ENCODE measurements around the gene SATB2.

The SATB2 gene

DNA sequence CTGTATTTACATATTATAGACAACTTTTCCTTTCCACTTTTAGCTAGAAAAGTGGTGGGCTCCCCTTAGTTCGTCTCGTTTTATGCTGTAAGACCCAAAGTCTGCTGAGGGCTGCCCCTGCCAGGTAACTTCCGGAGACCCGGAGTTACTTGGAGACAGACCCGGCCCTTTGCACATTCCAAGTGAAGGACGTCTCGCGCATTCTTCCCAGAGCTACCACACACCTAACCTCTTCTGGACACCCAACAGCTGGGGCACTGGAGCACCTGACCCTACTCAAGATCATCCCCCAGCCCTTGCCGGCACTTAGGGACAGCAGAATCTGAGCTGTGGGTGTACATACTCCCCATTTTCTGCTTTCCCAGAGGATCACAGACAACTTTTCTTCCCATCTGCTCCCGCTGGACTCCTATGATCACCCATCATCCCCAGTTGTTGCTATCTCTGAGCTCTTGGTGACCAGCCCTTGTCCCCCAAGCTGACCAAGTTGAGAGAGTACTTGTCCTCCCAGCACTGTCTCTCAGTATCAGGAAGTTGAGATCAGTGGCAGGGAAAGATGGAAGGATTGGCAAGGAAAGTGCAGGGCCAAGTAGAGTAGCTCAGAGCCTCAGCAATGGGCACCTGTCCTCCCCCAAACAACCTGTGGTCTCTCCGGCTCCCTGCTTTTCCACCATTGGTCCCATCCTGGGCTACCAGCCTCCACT is 8.4 kb upstream of the SATB2 start:
- no peak for DNase-seq

DNA sequence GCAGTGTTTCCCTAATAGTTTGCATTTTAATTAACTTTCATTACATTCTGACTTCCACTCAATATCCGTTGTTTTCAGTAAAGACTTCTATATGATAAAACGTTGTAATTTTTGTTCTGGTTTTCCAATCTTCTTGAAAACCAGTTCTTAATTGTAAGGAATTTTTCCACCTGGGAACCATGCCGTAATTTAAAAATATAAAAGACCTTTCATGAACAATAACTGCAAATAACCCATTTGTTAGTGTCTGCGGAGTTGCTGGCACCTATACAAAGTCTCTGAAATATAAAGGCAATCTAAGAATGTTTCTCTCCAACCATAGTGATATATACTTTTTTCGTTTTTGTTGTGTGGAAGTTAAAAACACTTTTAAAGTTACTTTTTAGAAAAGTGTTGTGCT is 7.7 kb upstream of the SATB2 start:
- DNase-seq: no peak

DNA sequence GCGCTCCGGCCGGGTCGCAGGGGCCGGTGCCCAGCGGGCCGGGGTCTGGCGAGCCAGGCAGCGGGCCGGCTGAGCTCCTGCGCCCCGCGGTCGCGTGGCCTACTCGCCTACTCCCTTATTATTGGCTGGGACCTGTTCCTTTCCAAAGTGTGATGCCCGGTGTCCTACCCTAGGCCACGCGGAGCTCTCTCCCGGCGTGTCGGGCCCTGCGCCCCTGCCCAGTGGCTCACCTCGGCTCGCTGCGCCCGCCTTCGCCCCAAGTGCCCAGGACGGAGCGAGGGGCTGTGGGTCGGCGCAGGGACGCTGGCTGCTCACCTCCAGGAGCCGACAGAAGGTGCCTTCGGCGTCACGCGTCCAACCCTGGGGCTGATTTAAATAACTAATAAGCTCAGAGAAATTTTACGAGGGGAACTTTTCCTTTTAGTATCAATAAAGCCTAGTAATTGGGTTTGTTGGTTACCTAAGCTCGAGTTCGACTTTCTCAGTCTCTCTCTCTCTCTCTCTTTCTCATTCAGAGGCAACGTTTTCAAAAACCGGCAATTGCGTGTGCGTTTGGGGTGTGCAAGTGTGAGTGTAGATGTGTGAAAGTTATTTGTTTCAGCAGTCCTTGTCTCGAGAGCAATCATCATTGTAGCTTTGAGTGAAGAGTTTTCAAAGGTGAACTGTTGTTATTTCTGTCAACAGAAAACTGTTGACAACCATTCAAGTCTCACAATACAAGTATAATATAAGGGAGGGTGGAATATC is 7.0 kb upstream of the SATB2 start:
- no peak for DNase-seq

DNA sequence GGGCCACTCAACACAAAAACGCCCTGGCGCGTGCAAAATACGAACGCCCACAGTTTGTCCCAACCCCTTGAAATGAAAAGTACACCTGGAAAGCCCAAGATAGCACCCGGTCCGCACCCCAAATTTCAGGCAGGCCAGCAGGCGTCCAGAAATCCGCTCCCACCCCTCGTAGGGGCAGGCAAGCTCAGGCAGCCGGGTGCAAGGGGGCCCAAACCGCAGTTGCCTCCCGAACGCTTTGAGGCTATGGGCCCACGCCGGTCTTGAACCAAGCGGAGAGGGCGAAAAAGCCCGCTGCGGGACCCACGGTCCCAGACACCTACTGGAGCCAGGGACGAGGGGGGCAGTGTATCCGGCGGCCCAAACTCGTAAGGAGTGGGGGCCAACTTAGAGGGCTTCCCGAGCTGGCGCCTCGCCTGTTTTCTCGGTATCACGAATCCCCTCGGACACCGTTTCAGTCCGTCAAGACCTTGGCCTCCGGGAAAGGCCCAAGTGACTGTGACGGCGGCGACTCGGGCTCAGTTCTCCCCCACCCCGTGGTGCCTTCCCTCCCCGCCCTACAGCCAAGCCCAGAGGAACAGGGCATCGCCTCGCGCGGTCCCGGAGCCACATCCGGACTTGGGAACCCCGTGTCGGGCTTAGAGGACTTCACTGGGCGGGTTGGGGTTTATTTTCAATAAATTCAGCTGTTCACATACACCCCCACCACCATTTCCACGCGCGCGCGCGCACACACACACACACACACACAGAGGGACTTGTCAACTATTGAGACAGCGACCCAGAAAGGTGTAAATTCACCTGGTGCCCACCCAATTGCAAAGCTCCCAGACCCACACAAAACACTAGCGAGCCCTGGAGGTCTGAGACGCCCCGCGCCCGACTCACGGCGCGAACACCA is 6.2 kb upstream of the SATB2 start:
- DNase-seq: no peak

DNA sequence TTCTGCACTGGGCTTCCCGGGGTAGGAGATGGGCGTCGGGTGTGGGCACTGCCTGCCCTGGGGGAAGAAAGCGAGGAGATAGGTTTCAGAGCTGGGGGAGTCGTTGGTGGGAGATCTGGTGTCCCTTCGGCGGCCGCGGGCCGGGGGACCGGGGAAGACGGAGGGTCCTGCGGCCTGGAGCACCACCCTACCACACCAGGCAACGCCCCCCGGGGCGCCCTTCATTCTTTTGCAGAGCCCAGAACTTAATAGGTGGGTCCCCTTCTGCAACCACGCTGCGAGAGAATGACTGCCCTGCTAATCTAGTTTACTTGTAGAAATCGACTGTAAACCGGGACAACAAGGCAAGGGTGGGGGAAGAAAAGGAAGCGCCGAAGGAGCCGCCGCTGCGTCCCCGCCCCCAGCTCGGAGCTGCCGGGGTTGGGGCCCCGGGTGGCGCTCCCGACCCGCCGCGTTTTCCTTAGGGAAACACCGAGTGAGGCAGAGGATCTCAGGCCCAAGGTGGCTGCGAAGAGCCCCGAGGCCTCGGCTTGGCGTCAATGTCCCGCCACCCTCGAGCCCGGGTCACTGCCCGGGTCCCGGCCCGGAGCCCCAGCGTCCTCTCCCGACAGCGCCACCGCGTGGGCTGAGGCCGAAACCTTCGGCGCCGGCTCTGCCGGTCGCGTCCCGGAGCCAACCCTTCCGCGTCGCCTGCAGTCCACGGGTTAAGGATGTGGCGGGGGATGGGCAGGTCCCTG is 5.4 kb upstream of the SATB2 start:
- peak; percentile 71 for DNase-seq

DNA sequence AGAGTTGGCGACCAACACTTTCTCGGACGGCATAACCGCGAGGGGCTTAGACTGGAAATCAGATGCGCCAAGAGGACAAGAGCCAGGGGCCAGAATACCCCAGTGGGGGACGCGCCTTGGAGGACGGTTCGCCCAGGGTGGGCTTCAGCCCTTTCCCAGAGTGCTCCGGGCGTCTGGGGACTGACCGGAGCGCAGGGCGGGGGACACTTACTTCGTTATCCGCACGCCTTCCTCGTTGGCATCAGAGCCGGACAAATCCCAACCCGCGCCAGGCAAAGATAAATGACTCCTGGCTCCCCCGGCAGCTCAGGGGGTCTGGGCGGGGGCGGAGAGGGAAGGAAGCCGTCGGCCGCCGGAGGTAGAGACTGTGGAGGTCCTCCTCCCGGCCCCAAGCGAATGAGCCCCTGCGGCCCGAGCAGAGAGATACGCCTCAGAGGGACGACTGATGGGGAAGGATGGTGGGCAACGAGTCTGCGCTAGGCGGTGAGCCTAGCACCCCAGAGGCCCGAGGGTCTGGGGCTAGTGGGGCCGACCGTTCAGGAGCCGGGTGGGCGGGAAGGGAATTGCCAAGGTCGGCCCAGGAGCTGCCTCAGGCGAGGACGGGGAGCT is 4.7 kb upstream of the SATB2 start:
- no peak for DNase-seq

DNA sequence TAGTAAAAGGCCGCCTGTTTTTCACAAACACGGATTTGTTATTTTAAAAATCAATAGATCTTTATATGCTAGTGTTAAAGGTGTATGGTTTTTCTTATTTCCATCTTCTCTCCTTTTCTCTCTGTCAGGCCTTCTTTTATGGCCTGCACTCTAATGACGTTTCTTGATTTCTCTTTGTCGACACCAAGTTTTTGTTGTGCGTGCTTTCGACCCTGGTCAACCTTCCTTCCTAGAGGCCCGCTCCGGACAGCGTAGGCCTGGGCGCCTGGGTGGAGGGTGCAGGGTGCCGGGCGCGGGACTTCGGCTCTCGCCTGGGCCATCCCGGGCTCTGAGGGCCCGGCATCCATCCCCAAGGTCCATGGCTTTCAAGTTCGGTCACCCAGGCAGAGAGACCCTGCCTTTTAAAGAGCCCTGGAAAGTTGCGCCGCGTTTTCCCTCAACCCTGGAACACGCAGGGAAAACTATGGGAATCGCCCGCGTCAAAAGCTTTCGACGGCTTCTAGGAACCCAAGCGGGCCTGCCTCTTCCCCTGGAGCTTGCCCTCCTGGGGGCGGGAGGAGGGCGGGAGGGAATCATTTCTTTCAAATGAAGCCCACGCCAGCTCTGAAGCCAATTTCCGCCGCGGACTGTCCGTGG is 4.1 kb upstream of the SATB2 start:
- no peak for DNase-seq

DNA sequence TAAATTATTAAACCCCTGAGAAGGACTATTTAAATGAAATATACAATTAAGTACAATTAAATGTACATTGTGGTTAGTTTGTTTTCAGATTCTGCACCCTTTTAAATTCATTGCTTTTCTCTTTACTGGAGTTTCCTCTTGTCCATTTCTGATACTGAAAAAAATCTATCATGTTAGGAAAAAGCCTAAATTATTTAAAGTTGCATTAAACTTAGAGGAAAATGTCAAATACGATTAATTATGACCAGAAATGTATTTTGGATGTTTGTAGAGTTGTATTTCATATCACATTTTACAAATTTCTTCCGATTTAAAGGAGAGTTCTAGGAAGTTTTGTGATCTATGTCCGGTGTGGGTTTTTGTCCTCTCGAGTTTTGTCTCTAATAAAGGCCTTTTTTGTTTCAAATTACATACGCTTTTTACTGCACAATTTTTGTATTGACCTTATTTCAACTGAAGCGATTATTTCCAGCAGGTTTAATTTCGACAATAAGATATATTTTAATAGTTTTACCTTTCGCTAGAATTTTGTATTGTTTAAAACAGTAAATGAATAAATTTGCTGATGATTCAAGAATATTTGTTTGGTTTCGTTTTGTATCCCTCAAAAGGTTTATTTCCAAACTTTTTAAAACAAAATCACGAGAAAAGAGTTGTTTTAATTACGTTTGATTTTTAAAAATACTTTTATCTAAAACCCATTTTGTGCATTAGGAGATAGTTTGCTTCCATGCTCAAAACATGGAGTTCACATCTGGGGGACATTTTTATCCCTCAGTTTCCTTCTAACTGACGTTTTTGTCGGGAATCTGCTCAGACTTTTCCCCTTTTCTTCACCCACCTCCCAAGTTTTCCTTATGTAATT is 3.3 kb upstream of the SATB2 start:
- DNase-seq: no peak

DNA sequence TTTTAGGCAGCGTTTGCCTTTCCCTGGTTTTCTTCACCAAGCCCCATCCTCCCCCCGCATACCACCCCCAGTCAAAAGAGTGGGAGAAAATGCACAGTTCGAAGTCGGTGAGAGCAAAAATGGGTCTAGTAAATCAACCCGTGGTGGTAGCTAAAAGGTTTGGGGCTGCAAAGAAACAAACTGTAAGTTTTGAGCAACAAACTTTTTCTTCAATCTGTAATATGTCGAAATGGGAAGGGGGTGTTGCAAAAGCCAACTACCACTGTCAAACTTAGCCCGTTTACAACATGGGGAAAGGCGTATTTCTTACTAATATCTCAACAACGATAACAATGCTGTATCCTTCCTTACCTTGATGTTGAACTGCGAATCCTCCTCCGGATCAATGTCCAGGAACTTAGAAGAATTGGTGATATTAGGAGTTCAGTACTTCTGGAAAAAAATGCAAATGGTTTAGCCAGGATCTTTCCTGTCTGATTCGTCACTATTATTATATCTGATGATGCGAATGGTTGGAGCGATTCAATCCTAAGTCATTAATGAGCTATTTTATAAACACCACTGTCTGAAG is 2.4 kb upstream of the SATB2 start:
- peak; percentile 33 for DNase-seq

DNA sequence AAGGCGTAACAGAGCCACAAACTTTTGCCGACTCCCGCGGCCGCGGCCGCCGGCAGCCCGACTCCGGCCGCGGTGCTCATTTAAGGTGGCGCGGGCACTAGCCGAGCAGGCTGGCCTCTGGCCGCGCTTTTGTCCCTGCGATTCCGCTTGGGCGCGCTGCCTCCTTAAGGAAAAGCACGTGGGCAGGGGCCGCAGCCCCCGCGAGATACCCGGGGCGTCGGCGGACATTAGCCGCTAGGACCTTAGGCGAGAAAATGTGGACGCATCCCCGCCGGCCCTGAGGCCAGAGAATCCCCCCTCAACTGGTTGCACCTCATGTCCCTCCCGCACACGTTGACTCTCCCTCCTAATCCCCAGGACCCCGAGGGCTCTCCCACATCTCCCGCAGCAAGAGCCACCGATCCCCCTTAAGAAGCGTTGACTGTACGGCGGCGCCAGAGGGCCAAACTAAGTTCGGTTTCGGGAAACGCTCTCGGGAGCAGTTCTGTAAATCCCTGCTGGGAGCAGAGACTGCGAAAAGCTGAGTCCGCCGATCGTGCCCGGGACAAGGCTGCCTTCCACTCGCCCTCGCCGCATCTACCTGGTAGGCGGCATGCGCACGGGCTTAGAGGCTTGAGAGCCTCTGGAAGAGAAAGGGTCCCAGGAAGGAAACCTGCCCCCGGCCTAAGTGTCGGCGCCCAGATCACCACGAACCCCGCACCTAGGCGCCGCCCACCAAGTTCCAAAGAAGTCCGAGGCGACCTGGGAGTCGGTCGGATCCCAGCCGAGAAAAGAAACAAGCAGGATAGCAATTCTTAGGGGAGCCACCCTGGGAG is 1.8 kb upstream of the SATB2 start:
- peak; percentile 96 for DNase-seq

DNA sequence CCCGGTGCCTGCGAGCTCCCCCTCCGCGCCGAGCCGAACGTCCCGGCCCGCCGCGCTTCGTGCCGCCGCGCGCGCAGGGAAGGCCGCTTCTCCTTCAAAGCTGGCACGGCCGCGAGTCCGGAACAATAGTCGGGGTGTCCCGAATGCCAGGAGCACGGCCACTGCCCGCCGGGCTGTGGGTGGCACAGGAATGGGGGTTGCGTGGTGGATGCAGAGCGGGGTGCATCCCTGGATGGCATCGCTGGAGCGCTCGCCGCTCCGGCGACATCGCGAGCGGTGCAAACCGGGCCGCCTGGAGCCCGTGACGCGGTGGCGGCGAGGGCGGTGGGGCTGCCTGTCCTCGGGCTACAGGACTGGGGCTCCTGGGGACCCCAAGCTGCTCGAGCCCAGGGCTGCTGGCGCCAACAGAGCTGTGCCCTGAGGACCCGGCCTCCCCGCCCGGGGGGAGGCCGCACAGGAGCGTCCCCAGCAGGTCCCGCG is 1.1 kb upstream of the SATB2 start:
- DNase-seq: no peak

DNA sequence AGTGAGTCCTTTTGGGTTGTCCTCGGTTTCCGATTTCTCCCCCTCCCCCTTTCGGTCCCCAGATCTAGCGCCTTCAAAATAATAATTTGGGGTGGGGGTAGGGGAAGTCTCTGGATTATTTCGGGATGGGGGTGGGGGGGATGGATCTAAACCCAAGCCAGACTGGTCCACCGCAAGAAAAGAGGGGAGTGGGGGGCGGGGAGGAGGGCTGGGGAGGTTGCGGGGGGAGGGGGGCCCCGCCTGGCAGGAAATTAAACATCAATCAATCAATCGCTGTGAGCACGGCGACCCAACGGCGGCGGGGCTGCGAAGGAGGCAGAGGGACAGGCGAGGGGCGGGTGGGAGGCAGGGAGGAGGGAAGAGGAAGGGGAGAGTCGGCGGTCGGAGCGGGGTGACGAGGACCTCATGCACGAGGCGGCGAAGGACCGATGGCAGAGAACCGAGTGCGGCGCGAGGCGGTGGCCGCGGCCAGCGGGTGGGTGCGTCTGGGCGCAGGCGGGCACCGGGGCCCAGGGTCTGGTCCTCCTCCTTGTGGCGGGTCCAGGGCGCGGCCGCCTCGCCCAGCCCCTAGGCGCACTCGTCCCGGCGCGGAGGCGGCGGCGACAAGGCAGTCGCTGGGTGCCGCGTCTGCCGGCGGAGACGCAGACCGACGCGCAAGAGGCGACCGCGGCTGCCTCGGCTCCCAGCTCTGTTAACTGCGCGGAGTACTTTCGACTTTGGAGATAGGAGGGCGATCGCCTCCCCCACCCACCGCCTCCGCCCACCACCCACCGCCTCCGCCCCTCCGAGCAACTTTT is 468 bp upstream of the SATB2 start:
- peak; percentile 61 for DNase-seq

DNA sequence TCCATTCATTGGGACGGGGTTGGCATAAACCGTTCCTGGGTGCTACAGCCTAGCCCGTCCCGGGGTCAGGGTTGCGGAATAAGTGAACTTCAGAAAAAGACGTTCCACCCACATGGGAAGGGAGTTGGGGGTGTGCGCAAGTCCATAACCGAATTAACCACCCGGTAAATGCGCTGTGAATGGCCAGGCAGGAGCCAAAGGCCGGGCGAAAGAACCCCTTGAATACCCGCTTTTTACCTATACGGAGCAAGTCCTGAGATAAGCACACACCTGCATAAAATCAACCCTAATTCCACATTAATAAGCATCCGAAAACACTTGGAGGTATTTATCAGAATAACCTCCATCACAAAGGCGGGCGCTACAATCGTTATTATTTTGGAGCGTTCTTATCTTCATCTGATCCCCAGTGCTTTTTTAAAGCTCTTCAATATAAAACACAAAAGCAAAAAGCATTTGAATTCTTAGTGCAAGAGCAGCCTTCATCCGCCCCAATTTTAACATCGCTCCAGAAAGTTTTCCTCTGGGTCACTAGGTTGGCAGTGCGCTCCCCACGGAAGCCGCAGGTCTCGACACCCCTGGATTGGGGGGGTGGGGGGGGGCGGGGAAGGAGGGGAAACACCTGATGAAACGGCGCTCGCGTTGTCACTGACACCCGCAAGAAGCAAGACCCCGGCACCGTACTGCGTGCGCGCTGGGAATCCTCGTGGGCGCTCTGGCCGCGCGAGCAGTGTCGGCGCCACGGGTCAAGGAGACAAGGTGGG is 1.2 kb downstream of the SATB2 start:
- DNase-seq: no peak

DNA sequence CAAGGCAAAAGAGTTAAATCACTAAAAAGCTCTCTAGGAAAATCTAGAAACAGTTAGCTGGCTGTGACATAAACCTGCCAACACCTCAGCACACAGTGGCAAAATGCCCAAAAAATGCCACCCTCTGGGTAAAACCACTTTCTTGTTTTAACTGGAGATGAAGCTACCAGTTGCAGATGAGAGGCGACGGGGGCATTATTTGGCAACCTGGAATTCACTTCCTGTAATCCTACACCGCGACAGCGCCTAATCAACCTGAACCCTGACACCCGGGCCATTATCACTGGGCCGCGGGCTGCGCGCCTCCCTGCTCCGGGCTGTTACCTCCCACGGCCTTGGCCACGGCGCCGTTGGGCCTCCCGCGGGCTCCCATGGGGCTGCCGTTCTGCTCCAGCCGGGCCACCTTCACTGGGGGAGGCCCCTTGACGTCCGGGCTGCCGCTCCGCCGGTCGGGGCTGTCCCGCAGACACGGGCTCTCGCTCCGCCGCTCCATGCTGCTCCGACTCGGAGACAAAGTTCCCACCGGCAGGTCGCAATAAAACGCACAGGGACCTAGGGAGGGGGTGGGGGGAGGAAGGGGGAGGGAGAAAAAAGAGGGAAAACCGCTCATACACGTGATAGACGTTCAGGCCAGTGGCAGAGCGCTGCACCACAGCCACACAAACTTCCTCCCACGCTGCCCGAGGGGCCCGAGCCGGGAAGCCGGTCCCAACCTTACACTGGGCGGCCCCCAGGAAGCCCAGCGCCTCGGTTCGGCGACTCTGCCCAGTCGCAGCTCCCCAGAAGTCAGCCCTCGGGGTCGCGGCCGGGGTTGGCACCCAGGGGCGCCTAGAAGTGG is 2.0 kb downstream of the SATB2 start:
- no peak for DNase-seq

DNA sequence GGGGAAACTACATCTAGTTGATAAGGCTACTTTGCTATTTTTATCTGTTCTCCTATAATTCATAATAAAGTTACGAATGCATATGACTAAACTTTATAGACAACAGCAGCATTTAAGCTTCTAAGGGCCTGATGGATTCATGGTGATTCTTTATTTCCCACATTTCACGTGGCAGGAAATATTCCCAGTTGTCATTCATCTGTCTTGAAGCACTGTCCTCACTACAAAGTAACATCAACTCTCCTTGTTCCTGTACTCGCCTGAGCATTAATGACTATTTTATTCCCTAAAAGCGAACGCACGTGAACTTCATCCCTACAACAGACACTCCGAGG is 2.6 kb downstream of the SATB2 start:
- DNase-seq: no peak

DNA sequence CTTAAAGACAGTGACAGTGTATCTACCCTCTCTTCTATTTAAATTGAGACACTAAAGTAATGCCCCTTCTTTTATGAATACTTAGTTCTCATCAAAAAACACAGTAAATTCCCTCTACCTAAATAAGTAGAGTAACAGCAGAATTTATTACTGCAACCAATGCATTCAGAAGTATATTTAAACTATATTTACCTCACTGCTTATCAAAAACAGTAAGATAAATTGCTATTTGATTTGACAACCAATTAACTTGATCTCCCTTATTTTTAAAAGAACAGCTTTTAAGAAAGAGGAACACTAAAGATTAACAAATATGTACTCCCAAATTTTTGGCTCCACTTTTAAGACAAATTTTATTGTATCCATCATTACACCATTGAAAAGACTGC is 4.8 kb downstream of the SATB2 start:
- DNase-seq: no peak
